Fibroblast of pulmonary artery (primary cell): ENCODE measurements around the gene YPEL5.
"Not testable (repeated sequence)": the region's sequence is repeated elsewhere in the genome, so short reads cannot be mapped to it uniquely, and the experiment has no call there.

Experiments
- DNase-seq: peaks from one replicate; pipeline ENCODE4 v3.0.0-alpha.2; 2010; ENCODE audit warnings: low read depth
- H3K4me3 ChIP-seq: replicated peaks from 2 replicates; pipeline ENCODE4 v1.5.1; 2011; ENCODE audit warnings: low read depth, mild to moderate bottlenecking, control low read depth, low read length, moderate library complexity
- TF ChIP-seq, protein P1 (sequence below): IDR thresholded peaks from 2 replicates; pipeline ENCODE4 v1.5.1; 2011; ENCODE audit warnings: mild to moderate bottlenecking, control low read depth, low read length, inconsistent platforms; ENCODE audit errors: missing control alignments

YPEL5 gene

DNA sequence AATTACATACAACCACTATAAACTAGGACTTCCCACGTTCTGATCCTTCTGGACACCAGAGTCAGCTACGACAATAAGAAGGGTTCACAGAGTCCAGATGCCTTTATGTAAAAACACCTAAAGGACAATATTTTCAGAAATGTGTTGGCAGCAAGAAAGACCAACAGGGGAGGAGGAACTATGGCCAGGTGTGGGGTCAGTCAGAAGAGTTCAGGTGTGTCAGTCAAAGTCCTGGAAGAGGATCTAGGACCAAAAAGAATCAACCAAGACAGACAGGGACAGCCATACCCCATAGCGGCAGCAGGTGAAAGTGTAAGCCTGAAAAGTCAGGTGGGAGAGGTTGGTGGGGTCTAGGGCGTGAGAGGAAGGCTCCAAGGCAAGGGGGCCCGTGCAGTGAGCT lies 38.0 kb upstream of the YPEL5 start:
- H3K4me3 ChIP-seq: no peak overlapping the region
- DNase-seq: no peak
- TF ChIP-seq, protein P1, sequence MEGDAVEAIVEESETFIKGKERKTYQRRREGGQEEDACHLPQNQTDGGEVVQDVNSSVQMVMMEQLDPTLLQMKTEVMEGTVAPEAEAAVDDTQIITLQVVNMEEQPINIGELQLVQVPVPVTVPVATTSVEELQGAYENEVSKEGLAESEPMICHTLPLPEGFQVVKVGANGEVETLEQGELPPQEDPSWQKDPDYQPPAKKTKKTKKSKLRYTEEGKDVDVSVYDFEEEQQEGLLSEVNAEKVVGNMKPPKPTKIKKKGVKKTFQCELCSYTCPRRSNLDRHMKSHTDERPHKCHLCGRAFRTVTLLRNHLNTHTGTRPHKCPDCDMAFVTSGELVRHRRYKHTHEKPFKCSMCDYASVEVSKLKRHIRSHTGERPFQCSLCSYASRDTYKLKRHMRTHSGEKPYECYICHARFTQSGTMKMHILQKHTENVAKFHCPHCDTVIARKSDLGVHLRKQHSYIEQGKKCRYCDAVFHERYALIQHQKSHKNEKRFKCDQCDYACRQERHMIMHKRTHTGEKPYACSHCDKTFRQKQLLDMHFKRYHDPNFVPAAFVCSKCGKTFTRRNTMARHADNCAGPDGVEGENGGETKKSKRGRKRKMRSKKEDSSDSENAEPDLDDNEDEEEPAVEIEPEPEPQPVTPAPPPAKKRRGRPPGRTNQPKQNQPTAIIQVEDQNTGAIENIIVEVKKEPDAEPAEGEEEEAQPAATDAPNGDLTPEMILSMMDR: no peak

DNA sequence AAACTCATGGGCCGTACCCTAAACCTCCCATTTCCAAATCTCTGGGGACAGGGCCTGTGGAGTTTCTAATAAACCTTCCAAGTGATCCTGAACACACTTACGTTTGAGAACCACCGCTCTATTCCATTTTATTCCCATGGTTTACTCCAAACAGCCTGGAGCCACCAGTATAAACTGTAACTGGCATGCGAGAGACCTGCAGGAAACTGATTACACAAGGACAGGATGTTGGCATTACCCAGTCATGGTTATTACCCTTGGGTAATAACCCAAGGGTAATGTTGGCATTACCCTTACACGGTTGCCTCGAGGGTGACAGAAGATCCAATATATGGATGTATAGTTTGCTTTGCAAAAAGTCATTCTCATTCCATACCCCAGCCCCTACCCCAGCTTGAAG lies 37.0 kb upstream of the YPEL5 start:
- no peak for DNase-seq

DNA sequence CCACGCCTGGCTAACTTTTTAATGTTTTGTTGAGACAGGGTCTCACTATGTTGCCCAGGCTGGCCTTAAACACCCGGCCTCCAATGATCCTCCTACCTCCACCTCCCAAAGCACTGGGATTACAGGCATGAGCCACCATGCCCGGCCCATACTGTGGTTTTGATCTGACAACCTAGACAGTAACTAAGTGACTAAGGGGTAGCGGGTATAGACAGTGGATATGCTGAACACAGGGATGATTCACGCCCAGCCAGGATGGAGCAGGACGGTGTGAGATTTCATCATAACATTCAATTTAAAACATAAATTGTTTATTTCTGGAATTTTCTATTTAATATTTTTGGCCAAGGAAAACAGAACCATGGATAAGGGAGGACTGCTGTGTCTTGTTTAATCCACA lies 36.0 kb upstream of the YPEL5 start:
- TF ChIP-seq, protein P1: no peak
- no peak overlapping the region for H3K4me3 ChIP-seq
- DNase-seq: no peak

More for the DNA sequence above, 37.0 kb upstream of the YPEL5 start:
- no peak overlapping the region for H3K4me3 ChIP-seq
- TF ChIP-seq, protein P1: no peak

DNA sequence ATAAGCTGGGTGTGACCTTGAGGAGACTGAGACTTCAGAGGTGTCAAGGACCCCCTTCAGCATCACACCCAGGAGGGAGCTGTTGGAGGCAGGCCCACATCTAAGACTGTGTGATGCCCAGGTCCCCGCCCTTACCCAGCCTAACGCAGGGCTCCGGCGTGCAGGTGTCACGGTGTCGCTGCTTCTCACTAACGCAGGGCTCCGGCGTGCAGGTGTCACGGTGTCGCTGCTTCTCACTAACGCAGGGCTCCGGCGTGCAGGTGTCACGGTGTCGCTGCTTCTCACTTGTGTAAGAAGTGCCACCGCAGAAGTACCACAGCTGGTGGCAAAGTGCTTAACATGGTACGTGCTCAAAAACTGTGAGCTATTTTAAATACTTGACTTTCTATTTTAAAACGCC lies 35.6 kb upstream of the YPEL5 start:
- DNase-seq, H3K4me3 ChIP-seq: not testable (repeated sequence)

DNA sequence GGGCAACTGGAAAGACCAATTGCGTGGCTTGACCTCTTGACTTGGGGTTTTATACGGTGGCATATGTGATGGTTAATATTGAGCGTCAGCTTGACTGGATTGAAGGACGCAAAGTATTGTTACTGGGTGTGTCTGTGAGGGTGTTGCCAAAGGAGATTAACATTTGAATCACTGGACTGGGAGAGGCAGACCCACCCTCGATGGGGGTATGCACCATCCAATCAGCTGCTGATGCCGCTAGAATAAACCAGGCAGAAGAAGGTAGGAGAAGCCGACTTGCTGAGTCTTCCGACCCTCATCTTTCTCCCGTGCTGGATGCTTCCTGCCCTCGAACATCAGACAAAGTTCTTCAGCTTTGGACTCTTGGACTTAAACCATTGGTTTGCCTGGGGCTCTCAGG lies 34.2 kb upstream of the YPEL5 start:
- no peak overlapping the region for H3K4me3 ChIP-seq
- TF ChIP-seq, protein P1: no peak
- DNase-seq: no peak

DNA sequence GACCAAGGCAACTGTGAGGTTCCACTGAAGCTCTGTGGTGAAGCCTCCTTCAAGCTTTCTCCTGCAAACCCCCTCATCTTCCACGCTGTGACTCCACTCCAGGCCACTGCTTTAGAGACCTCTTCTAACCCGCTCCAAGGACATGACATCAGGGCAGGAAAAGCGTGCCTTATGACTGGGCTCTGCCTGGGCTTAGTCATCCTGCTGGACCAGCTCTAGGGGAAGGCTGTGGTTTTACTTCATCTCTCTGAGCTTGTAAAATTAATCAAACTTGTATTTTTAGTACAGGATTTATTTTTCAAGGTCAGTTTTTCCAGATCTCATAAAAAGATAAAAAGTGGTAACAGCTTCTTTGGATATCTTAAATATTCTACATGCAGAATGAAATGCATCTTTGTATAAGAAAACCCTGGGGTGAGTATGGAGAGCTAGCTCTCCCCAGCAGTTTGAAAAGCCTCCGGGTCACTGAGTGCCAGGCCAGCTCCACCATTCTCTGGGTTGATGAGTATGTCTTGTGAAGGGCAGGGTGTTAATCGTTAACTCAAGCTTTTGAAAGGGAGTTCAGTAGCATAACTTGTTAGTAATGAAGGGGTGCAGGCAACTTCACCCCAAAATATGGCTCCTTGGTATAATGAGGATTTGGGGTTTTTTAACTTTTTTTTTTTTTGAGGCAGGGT lies 33.1 kb upstream of the YPEL5 start:
- H3K4me3 ChIP-seq: no peak overlapping the region
- TF ChIP-seq, protein P1: no peak
- DNase-seq: peak; percentile 73

DNA sequence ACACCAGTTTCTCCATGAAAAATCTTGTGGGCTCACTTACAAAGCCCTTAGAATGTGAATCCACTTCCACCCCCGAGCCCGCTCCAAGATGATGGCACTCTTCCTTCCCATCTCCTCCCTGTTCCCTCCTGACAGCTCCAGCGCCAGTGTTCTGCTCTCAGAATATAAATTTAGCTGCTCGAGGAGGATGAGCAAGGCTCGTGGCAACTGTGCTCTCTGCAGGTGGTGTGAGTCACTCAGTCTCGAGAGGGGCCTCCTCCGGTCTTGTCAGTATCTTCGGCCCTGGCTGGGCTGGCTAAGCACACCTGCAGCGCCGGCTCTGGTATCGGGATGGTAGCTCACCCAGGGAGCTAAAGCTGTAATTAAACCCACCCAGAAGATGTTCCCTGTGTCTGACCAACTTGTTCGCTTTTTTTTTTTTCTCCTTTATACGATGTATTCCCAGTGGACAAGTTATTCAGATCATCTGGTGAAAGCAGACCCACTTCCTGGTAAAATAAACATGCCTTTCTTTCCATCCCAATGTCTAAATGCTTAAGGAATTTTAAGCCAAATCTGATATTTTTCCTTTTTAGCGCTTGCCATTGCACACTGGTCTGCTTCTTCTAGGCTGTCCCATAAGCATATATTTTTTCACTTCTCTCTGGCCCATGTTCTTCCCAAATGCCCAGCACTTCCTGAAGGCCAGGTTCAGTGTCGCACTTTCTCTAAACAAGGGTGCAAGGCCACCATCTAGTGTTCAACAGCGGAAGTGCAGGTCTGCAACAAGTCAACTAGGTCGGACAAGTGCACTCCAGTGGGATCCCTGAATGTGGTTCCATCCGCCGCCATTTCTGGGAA lies 31.4 kb upstream of the YPEL5 start:
- TF ChIP-seq, protein P1: peak; percentile 98
- H3K4me3 ChIP-seq: no peak overlapping the region
- peak; percentile 84 for DNase-seq
